NCI-H345 (cell line): ENCODE data around the gene PEAK1.
"Not testable (repeated sequence)": the region's sequence is repeated elsewhere in the genome, so short reads cannot be mapped to it uniquely, and the experiment has no call there.

Experiments used
- DNase-seq: peaks from one replicate; lab custom pipeline; 2025; lab: John Stamatoyannopoulos, UW

Gene PEAK1

DNA sequence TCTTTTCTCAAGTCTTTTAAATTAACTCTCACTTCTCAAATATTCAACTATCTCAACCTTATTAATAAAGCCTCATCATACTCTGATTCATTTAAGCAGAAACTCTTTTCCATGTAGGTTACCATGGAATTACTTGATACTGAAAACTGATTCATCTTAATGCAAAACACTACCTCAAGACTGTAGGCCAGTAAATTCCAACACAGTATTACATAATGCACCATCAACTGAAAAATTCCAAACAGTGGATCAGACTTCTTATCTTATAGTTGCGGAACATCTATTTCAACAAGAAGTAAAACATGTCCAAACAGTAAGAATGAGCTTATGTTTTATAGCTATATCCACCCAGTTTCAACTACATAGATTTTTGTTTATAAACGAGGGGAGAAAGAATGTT, 124.5 kb downstream of the PEAK1 start:
- no peak for DNase-seq

DNA sequence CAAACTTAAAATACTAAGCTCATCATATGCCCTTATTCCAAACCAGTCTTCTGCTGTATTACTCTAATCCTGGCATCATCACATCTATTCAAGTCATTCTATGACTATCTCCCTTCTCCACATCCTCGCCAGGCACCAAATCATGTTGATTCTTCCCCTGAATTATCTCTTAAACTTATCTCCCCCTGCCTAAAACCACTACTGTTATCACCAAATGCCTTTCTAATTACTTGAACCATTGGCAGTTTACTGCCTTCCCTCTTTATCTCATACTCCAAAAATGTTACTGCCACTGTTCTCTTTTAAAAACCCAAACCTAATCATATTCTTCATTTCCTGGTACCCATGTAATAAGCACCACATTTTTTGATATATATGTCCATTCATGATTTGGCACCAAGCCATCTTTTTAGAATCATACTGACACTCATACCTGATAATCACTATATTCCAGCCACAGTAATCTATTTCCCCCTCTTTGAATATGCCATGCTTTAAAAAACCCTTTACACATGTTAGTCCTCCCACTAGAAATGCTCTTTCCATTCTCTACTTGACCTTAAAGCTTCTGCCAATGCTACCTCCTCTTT, 126.8 kb downstream of the PEAK1 start:
- DNase-seq: no peak

GRCh38 chr15:77291107-77291506, 128.8 kb downstream of the PEAK1 start:
- no peak for DNase-seq

DNA sequence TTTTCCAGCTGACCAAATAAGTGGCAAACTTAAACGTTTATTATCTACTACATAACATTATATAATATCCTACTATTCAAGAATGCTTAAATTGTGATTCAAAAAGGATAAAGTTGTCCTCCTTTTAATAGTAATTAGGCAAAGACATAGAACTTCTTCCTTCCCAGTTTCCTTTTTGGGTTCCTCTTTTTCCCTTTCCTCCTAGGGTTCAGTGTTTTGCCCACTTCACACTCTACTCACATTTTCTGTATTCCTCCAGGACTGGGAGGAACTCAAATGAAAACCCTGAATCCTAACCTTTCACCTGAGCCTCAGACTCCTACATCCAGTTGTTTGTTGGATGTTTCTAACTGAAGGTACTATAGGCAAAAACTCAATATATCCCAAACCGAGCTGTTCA, 132.5 kb downstream of the PEAK1 start:
- DNase-seq: no peak

DNA sequence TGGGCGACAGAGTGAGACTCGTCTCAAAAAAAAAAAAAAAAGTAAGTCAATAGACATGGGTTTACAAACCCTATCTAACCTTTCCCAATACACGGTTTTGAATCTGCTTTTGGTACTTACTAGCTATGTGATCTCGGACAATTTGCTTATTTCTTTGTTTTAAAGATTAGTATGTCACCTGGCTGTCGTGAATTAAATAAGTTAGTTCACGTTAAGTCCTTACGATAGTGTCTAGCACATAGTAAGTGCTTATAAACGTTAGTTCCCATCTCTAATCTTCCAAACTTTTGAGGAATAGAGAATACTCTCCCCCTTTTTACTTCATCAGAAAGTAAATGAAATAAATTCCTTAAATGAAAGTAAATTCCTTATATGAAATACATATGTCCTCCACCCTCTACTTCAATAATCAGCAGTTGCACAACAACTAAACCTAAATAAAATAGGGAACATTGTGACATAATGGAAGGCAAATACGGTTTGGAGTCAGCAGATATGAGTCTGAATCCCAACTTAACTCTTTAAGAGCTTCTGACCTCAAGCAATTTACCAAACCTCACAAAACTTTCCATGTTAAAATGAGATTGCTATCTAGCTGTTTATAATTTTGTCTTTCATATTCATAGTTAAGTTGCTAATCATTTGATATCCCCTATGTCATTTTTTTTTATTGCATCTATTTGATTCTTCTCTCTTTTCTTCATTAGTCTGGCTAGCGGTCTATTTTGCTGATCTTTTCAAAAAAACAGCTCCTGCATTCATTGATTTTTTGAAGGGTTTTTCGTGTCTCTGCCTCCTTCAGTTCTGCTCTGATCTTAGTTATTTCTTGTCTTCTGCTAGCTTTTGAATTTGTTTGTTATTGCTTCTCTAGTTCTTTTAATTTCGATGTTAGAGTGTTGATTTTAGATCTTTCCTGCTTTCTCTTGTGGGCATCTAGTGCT, 134.6 kb downstream of the PEAK1 start:
- DNase-seq: no peak

GRCh38 chr15:77282333-77282732, 137.6 kb downstream of the PEAK1 start:
- no peak for DNase-seq

DNA sequence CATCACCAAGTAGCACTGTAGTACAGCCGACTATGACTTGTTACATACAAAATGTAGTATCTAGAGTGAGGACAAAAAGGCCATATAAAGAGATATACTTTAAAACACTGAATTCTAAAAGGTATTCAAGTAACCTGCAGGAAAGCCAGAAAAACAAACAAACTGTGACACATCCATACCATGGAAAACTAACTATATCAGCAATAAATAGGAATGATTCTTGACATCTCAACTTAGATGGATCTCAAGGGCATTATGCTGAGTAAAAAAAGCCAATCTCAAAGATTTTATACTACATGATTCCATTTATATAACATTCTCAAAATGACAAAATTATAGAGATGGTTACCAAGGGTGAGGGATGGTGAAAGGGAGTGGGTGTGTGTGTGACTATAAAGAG, 143.0 kb downstream of the PEAK1 start:
- DNase-seq: no peak

GRCh38 chr15:77276096-77276495, 143.8 kb downstream of the PEAK1 start:
- DNase-seq: no peak

DNA sequence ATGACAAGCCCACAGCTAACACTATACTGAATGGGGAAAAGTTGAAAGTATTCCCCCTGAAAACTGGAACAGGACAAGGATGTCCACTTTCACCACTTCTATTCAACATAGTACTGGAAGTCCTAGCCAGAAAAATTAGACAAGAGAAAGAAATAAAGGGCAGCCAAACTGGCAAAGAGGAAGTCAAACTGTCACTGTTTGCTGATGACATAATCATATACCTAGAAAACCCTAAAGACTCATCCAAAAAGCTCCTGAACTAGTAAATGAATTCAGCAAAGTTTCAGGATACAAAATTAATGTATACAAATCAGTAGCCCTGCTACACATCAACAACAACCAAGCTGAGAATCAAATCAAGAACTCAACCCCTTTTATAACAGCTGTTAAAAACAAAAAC, 146.8 kb downstream of the PEAK1 start:
- DNase-seq: not testable (repeated sequence)

GRCh38 chr15:77266708-77267386, 153.1 kb downstream of the PEAK1 start:
- no peak for DNase-seq

DNA sequence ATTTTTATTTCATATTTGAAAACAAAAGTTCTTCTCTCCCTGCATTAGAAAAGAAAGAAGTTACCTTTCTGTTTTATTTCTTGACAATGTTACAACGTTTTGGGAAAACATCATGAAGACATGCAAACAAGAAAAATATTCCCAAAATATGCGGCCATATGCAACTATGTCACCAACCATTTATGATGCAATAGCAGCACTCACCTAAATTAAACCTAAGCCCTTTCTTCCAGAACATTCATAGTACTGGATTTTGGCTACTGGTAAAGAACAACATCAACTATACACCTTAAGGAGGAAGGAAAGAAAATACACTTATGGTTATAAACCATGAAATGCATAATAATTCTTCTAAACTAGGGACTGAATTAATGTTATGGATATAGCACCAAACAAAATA, 164.5 kb downstream of the PEAK1 start:
- DNase-seq: no peak

- no peak for DNase-seq
Observed at GRCh38 chr15:77251662-77252061, 168.2 kb downstream of the PEAK1 start.

GRCh38 chr15:77247116-77247515, 172.8 kb downstream of the PEAK1 start:
- DNase-seq: no peak

DNA sequence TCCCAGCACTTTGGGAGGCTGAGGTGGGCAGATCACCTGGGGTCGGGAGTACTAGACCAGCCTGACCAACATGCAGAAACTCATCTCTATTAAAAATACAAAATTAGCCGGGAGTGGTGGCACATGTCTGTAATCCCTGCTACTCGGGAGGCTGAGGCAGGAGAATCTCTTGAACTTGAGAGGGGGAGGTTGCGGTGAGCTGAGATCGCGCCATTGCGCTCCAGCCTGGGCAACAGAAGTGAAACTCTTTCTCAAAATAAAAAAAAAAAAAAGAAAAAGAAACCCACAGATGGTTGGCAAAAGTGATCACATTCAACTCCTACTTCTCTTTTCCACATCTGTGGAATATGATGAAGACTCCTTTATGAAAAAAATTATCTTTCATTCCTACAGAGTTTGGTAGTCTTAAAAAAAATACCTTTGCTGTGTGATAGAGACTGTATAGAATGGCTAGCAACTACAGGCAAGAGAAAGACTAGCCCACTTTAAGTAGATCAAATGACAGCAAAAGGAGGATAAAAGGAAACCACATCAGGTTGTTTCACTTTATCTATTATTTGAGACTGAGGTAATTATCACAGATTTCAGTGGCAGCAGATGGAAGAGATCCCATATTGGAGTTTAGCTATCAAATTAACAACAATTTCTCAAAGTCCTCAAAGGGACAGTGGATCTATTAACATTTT, 176.0 kb downstream of the PEAK1 start:
- DNase-seq: no peak

- DNase-seq: no peak
Observed at GRCh38 chr15:77243135-77243534, 176.8 kb downstream of the PEAK1 start.

DNA sequence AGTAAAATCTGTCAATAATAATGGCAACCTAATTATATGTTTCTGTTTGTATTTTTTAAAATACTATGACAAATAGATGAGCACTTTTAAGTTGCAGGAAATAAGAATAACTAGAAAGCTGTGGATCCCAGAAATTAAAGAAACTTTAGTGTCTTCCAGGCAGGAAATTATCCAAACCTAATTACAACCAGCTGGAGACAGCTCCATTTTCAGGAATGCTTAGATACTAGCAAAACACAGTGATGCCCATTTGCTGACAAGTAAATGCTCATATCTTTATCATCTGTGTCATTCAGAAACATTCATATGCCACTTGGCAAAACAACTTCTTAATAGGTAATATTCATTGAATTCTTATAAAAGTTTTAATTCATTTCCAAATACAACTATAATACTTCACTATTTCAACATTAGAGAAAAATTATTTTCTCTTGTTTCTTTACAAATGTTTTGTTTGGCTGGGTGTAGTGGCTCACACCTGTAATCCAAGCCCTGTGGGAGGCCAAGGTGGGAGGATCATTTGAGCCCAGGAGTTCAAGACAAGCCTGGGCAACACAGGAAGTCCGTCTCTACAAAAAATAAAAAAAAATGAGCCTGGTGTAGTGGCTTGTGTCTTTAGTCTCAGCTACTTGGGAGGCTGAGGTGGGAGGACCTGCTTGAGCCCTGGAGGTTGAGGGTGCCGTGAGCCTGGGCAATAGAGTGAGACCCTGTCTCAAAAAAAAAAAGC, 179.9 kb downstream of the PEAK1 start:
- DNase-seq: no peak

- DNase-seq: no peak
Observed at GRCh38 chr15:77235566-77235965, 184.3 kb downstream of the PEAK1 start.

DNA sequence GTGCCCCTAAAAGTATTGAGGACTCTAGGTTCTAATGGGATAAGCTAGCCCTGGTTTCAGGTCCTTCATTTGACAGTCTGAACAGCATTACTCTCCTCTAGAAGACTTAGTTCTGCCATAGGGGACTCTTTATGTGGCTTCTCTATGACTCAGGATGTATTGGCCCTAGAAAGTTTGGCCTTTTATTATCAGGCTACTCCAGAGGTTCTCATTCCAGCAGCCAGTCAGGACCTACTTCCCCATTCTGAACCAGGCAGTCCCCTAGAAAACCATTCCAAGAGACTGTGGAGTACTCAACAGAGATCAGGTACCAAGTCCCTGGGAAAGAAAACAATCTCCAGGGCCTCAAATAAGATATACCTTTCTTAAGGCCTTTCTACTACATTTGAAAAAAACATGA, 191.1 kb downstream of the PEAK1 start:
- DNase-seq: no peak

DNA sequence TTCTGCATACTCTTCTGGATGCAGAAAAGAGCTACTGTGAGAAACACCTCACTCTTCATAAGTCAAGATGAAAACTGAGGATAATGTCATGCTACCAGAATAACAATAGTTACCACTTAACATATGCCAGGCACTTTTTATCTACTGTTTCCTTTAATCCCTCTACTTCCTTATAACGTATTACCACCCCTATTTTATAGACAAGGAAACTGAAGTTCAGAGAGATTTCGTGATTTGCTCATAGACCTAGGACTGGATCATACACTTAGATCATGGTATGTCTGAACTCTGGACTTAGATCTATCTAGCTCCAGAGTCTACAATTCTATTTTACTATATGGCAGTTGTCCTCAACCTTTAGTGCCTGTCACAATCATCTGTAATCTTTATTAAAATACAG, 193.3 kb downstream of the PEAK1 start:
- DNase-seq: no peak

DNA sequence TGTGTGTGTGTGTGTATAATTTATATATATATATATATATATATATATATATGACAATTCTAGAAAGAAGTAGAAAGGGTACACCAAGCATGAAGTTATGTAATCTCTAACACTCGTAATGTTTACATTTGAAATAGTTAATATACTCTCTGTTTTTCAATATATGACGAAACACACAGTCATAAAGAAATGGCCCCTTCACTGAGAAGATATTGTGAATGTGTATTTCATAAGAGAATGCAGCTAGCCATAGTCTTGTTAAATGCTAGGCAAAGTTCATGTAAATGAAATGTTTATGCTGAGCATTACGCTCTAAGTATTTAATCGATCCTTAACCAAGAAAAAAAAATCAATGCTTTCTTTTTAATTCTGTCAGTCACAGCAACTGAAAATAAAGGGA, 194.3 kb downstream of the PEAK1 start:
- no peak for DNase-seq

- DNase-seq: no peak
Observed at GRCh38 chr15:77225088-77225487, 194.8 kb downstream of the PEAK1 start.

- peak; percentile 2 for DNase-seq
Observed at GRCh38 chr15:77224352-77224751, 195.6 kb downstream of the PEAK1 start.
